Hepatocyte (in vitro differentiated cells): ENCODE data around the gene WDR75. TPM values are rescaled to one million over a fixed set of nuclear protein-coding genes. Genes with fewer than 3 reads are reported as not detected.

Experiments
- DNase-seq: peaks from one replicate; pipeline ENCODE4 v3.0.0-alpha.2; 2016; ENCODE audit warnings: low spot score
- H2AFZ ChIP-seq: fragments of 200-600 bp; sonication (generic); 2 replicates; pipeline ENCODE4 v1.6.0; 2016; ENCODE audit warnings: antibody characterized with exemption, mild to moderate bottlenecking
- H3K27ac ChIP-seq: fragments of 200-600 bp; sonication (generic); 2 replicates; pipeline ENCODE4 v1.5.1; 2016; ENCODE audit warnings: mild to moderate bottlenecking
- H3K27me3 ChIP-seq: fragments of 200-600 bp; sonication (generic); 2 replicates; pipeline ENCODE4 v1.6.1; 2016
- H3K36me3 ChIP-seq: fragments of 200-600 bp; sonication (generic); replicated peaks from 2 replicates; pipeline ENCODE4 v1.5.1; 2016; ENCODE audit warnings: low read depth; ENCODE audit not compliant: insufficient read depth
- H3K4me1 ChIP-seq: fragments of 200-600 bp; sonication (generic); 2 replicates; pipeline ENCODE4 v1.5.1; 2016; ENCODE audit warnings: mild to moderate bottlenecking, moderate library complexity; ENCODE audit not compliant: insufficient read depth
- H3K4me2 ChIP-seq: fragments of 200-600 bp; sonication (generic); 2 replicates; pipeline ENCODE4 v1.6.0; 2016
- H3K4me3 ChIP-seq: fragments of 200-600 bp; sonication (generic); 2 replicates; pipeline ENCODE4 v1.5.1; 2016; ENCODE audit warnings: mild to moderate bottlenecking
- H3K79me2 ChIP-seq: fragments of 200-600 bp; sonication (generic); 2 replicates; pipeline ENCODE4 v1.6.0; 2017; ENCODE audit warnings: mild to moderate bottlenecking
- H3K9me2 ChIP-seq: fragments of 200-600 bp; sonication (generic); replicated peaks from 2 replicates; pipeline ENCODE4 v1.6.0; 2017; ENCODE audit warnings: mild to moderate bottlenecking; ENCODE audit not compliant: insufficient read depth
- H3K9me3 ChIP-seq: fragments of 200-600 bp; sonication (generic); 2 replicates; pipeline ENCODE4 v1.5.1; 2016; ENCODE audit warnings: low read depth, mild to moderate bottlenecking
- H4K20me1 ChIP-seq: fragments of 200-600 bp; sonication (generic); 2 replicates; pipeline ENCODE4 v1.6.0; 2016; ENCODE audit warnings: mild to moderate bottlenecking; ENCODE audit not compliant: insufficient read depth, poor library complexity, severe bottlenecking
- CTCF ChIP-seq: fragments of 200-600 bp; sonication (generic); IDR thresholded peaks from 2 replicates; pipeline ENCODE4 v1.5.1; 2016; ENCODE audit warnings: antibody characterized with exemption, mild to moderate bottlenecking; ENCODE audit not compliant: poor library complexity
- EZH2 ChIP-seq: fragments of 200-600 bp; sonication (generic); IDR thresholded peaks from 2 replicates; pipeline ENCODE4 v1.6.1; 2016; ENCODE audit warnings: antibody characterized with exemption, mild to moderate bottlenecking, borderline replicate concordance
- EZH2phosphoT487 ChIP-seq: fragments of 200-600 bp; sonication (generic); IDR thresholded peaks from one replicate; pipeline ENCODE4 v1.6.1; 2018; ENCODE audit warnings: antibody characterized with exemption, mild to moderate bottlenecking, low read depth, moderate library complexity; ENCODE audit not compliant: unreplicated experiment, severe bottlenecking
- WGBS: methylation state at CpG from one replicate; pipeline ENCODE4 v1.1.6; 2016; ENCODE audit warnings: low lambda C conversion rate; ENCODE audit errors: missing lambda C conversion rate; 5-methylcytosine and 5-hydroxymethylcytosine counted together
- polyA plus RNA-seq: library from polyadenylated mRNA; unstranded; fragments of >200 nt; fragmentation: Nextera tagmentation; extraction: Ambion mirVana; gene quantifications from 2 replicates; pipeline ENCODE4 v1.2.1, GENCODE V29; 2016
- total RNA-seq: library from RNA; depleted of rRNA; stranded (reverse); fragments of >200 nt; gene quantifications from 2 replicates; pipeline ENCODE4 v1.2.3, GENCODE V29; 2014

WDR75 gene
- total and polyA plus RNA-seq, 2 experiments from 2014 or later: 21.0 to 45.3 TPM

- no peaks in the 10 kb centered on the region for H3K36me3 ChIP-seq
- no peaks in the 10 kb centered on the region for H3K9me3 ChIP-seq
- DNase-seq: peak; percentile 45
- no peak overlapping the region for H2AFZ ChIP-seq
- peak overlapping the region; percentile 8 for H3K4me2 ChIP-seq
- no peaks in the 10 kb centered on the region for H3K79me2 ChIP-seq
- peaks cover 27% of the 10 kb centered on the region for H3K4me1 ChIP-seq
- H3K4me3 ChIP-seq: no peak overlapping the region
- H4K20me1 ChIP-seq: no peaks in the 10 kb centered on the region
- 80% methylated on average over 5 of the region's 5 CpGs for WGBS
- H3K9me2 ChIP-seq: no peaks in the 10 kb centered on the region
- H3K27ac ChIP-seq: peak overlapping the region; percentile 90
- TF ChIP-seq CTCF (no peak), EZH2 (no peak), EZH2phosphoT487 (no peak)
- H3K27me3 ChIP-seq: no peaks in the 10 kb centered on the region
These were observed 81.3 kb downstream of the WDR75 start for GRCh38 chr2:189522435-189523151.

- DNase-seq: no peak
- Histone ChIP-seq H3K4me1 (peaks cover 34% of the 10 kb centered on the region), H3K9me3 (no peaks in the 10 kb centered on the region), H2AFZ (no peak overlapping the region), H3K9me2 (no peaks in the 10 kb centered on the region), H3K27ac (no peak overlapping the region), H3K79me2 (no peaks in the 10 kb centered on the region), H3K36me3 (no peaks in the 10 kb centered on the region), H3K4me3 (no peak overlapping the region), H3K27me3 (no peaks in the 10 kb centered on the region), H3K4me2 (no peak overlapping the region), H4K20me1 (no peaks in the 10 kb centered on the region)
- no peak for TF ChIP-seq EZH2phosphoT487
- no peak for TF ChIP-seq CTCF
- TF ChIP-seq EZH2: no peak
- 87% methylated on average over 4 of the region's 4 CpGs for WGBS
These were observed 83.5 kb downstream of the WDR75 start for GRCh38 chr2:189524746-189525145.

Other genes with a start within 250 kb of the WDR75 start
- gene SLC40A1, start 139.3 kb downstream of the WDR75 start, total RNA-seq: 225 and 261 TPM in 2 replicates
- 153 and 186 TPM in 2 replicates for gene SLC40A1, start 139.3 kb downstream of the WDR75 start, polyA plus RNA-seq
- 64.7 and 66.9 TPM in 2 replicates for gene ASNSD1, start 220.0 kb downstream of the WDR75 start, total RNA-seq
- gene ASNSD1, start 220.0 kb downstream of the WDR75 start, polyA plus RNA-seq: 38.4 and 41.0 TPM in 2 replicates
- gene ANKAR, start 233.2 kb downstream of the WDR75 start, total RNA-seq: 3.1 and 4.0 TPM in 2 replicates
- 4.6 and 5.3 TPM in 2 replicates for gene ANKAR, start 233.2 kb downstream of the WDR75 start, polyA plus RNA-seq